PC-9 (cell line): Measurements from ENCODE around the gene ABTB2. TPM values are rescaled to one million over a fixed set of nuclear protein-coding genes. Genes with fewer than 3 reads are reported as not detected.

ENCODE experiments used
- BruUV-seq: library from RNA; stranded (reverse); fragments of 400-500 nt; replicated peaks from 2 replicates; lab custom pipeline; 2021; lab: Mats Ljungman, UMichigan
- CTCF ChIA-PET: fragments of 300-600 bp; sonication (Branson Sonifier 250); formaldehyde crosslinking; loops from one replicate; lab custom pipeline; 2022; ENCODE audit warnings: antibody characterized with exemption; lab: Charles Lee
- POLR2A ChIA-PET: fragments of 300-600 bp; sonication (Branson Sonifier 250); formaldehyde crosslinking; loops from one replicate; lab custom pipeline; 2022; ENCODE audit warnings: antibody characterized with exemption; ENCODE audit not compliant: unreplicated experiment; lab: Charles Lee
- DNase-seq, 2 experiments: peaks; one replicate each; pipeline versions ENCODE4 v3.0.0 to v3.0.0-alpha.2; 2015 to 2022; ENCODE audit warnings: mixed read lengths in 1 of 2
- H2AFZ ChIP-seq: fragments of 200-600 bp; sonication (generic); 2 replicates; pipeline ENCODE4 v1.8.1; 2017; ENCODE audit warnings: antibody characterized with exemption
- H3F3A ChIP-seq: fragments of 200-600 bp; sonication (generic); 2 replicates; pipeline ENCODE4 v1.8.1; 2017; ENCODE audit warnings: antibody characterized with exemption, mild to moderate bottlenecking, low read depth; ENCODE audit not compliant: insufficient read depth
- H3K27ac ChIP-seq: fragments of 200-600 bp; sonication (generic); 2 replicates; pipeline ENCODE4 v1.6.1; 2016; ENCODE audit warnings: mixed run types
- H3K27me3 ChIP-seq: fragments of 200-600 bp; sonication (generic); 2 replicates; pipeline ENCODE4 v1.6.1; 2016; ENCODE audit warnings: low read depth, mixed run types; ENCODE audit not compliant: insufficient read depth
- H3K36me3 ChIP-seq: fragments of 200-600 bp; sonication (generic); 2 replicates; pipeline ENCODE4 v1.6.1; 2016; ENCODE audit warnings: low read depth, mixed run types
- H3K4me1 ChIP-seq: fragments of 200-600 bp; sonication (generic); replicated peaks from 2 replicates; pipeline ENCODE4 v1.6.1; 2016; ENCODE audit warnings: mixed run types; ENCODE audit not compliant: insufficient read depth
- H3K4me2 ChIP-seq: fragments of 200-600 bp; sonication (generic); 2 replicates; pipeline ENCODE4 v1.6.1; 2017; ENCODE audit warnings: mixed run types
- H3K4me3 ChIP-seq: fragments of 200-600 bp; sonication (generic); 2 replicates; pipeline ENCODE4 v1.6.1; 2016; ENCODE audit warnings: mixed run types
- H3K79me2 ChIP-seq: fragments of 200-600 bp; sonication (generic); 2 replicates; pipeline ENCODE4 v1.6.1; 2017; ENCODE audit warnings: low read depth, mixed run types
- H3K9me2 ChIP-seq: fragments of 200-600 bp; sonication (generic); 2 replicates; pipeline ENCODE4 v1.8.1; 2017; ENCODE audit warnings: mild to moderate bottlenecking; ENCODE audit not compliant: insufficient read depth
- H3K9me3 ChIP-seq: fragments of 200-600 bp; sonication (generic); 2 replicates; pipeline ENCODE4 v1.8.1; 2016; ENCODE audit warnings: low read depth; ENCODE audit not compliant: insufficient read depth
- H4K20me1 ChIP-seq: fragments of 200-600 bp; sonication (generic); 2 replicates; pipeline ENCODE4 v1.8.1; 2017; ENCODE audit not compliant: insufficient read depth
- CTCF ChIP-seq: fragments of 200-600 bp; sonication (generic); conservative IDR thresholded peaks from 2 replicates; pipeline ENCODE4 v1.6.1; 2017; ENCODE audit warnings: mixed run types, antibody characterized with exemption, mild to moderate bottlenecking, moderate library complexity
- EZH2 ChIP-seq: fragments of 200-600 bp; sonication (generic); IDR thresholded peaks from 2 replicates; pipeline ENCODE4 v1.8.0; 2017; ENCODE audit warnings: antibody characterized with exemption, low read depth
- intact Hi-C: fragments of 100-400 bp; cut with micrococcal nuclease; formaldehyde crosslinking; loops from one replicate; pipeline ENCODE4 v1.10.0; 2022; ENCODE audit not compliant: unreplicated experiment
- total RNA-seq: library from RNA; stranded (reverse); gene quantifications from 2 replicates; pipeline ENCODE4 v1.2.3, GENCODE V29; 2021

The ABTB2 gene
- total RNA-seq, 1 experiment from 2014 or later = 12.9 TPM

DNA sequence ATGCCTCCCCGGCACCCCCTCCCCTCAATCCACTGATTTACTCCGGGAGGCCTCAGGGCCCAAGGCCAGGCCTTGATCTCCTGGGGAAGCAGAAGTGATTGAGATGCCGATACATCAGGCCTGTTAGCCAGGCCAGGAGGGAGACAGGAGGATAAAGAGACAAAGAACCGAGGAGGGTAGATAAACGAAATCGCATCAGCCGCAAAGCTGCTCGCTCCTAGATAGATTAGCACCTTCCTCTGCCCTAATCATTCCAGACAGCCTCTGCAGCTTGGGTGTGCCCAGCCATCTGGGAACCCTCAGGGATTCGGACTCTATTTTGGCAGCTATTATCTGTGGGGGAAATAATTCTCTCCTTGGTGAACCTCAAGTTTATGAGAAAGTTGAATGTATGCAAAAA lies 121.2 kb downstream of the ABTB2 start:
- Histone ChIP-seq H3K36me3 (no peaks in the 10 kb centered on the region), H3K9me3 (no peaks in the 10 kb centered on the region), H4K20me1 (no peaks in the 10 kb centered on the region), H3K27ac (peak overlapping the region; percentile 87), H3K9me2 (no peaks in the 10 kb centered on the region), H3K27me3 (no peaks in the 10 kb centered on the region), H3K79me2 (peaks cover 78% of the 10 kb centered on the region), H3K4me3 (no peak overlapping the region), H2AFZ (no peak overlapping the region), H3K4me2 (no peak overlapping the region), H3F3A (peaks cover 38% of the 10 kb centered on the region), H3K4me1 (peaks cover 44% of the 10 kb centered on the region)
- POLR2A ChIA-PET = interaction anchor here (0.7 kb wide), 1 partner anchor 468 kb away, joined by 3 read pairs; no protein-coding TSS in a partner anchor
- intact Hi-C loops = no loop called here
- BruUV-seq = no TSS peak
- TF ChIP-seq CTCF (no peak), EZH2 (no peak)
- DNase-seq = no peak
- CTCF ChIA-PET = no interaction called here

DNA sequence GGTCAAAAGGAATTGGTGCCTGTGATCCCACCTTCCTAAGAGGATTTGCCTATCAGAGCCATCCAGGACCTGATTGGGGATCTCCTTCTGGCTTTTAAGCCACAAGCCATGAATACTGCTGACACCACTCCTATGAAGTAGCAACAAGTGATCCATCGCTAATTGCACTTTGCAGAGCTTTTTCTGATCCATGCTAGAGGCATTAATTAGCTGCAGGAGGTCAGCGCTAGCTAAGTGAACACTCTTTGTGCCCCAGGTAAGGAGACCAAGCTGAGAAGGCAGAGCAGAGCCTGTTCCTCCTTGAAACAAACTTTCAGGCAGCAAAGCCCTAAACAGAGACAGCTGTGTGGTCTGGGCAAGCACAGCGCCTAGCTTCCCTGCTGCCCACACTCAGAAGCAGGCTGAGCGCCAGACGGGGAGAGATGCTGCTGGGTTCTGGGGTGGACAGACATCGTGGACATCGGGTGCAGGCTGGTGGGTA lies 122.2 kb downstream of the ABTB2 start:
- no peaks in the 10 kb centered on the region for H3K27me3 ChIP-seq
- H3F3A ChIP-seq = peaks cover 38% of the 10 kb centered on the region
- peak overlapping the region; percentile 87 for H3K27ac ChIP-seq
- no peaks in the 10 kb centered on the region for H3K9me3 ChIP-seq
- no peak for DNase-seq
- no peak overlapping the region for H3K4me3 ChIP-seq
- no peaks in the 10 kb centered on the region for H4K20me1 ChIP-seq
- no peak overlapping the region for H2AFZ ChIP-seq
- H3K79me2 ChIP-seq = peaks cover 76% of the 10 kb centered on the region
- ChIA-PET POLR2A (no interaction called here), CTCF (no interaction called here)
- no peak for TF ChIP-seq CTCF
- no peak for TF ChIP-seq EZH2
- H3K4me2 ChIP-seq = peak overlapping the region; percentile 58
- peaks cover 35% of the 10 kb centered on the region for H3K4me1 ChIP-seq
- intact Hi-C loops = no loop called here
- H3K36me3 ChIP-seq = no peaks in the 10 kb centered on the region
- H3K9me2 ChIP-seq = no peaks in the 10 kb centered on the region
- no TSS peak for BruUV-seq

DNA sequence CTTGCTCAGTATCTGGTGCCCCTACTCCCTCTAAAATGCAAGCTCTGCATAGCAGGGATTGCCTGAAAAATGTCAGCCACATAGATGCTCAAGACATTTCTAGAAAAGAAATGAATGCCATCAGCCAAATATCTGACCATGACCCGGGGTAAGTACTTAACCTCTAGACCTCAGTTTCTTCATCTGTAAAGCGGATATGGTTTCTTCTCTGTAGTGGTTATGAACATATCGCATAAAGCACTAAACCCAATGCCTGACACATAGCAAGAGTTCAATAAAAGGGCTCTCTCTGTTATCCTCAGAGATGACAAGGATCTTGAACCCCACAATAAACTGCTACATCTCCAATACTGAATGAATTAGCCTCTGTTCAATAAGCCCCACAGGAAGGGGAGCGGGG lies 122.6 kb downstream of the ABTB2 start:
- ChIA-PET POLR2A (no interaction called here), CTCF (no interaction called here)
- H3K79me2 ChIP-seq = peaks cover 74% of the 10 kb centered on the region
- H3F3A ChIP-seq = peaks cover 38% of the 10 kb centered on the region
- intact Hi-C loops = no loop called here
- H3K4me1 ChIP-seq = peaks cover 35% of the 10 kb centered on the region
- no peaks in the 10 kb centered on the region for H3K9me2 ChIP-seq
- no TSS peak for BruUV-seq
- H3K9me3 ChIP-seq = no peaks in the 10 kb centered on the region
- no peak overlapping the region for H2AFZ ChIP-seq
- H3K27me3 ChIP-seq = no peaks in the 10 kb centered on the region
- H3K36me3 ChIP-seq = no peaks in the 10 kb centered on the region
- H3K27ac ChIP-seq = peak overlapping the region; percentile 87
- no peak for DNase-seq
- H4K20me1 ChIP-seq = no peaks in the 10 kb centered on the region
- TF ChIP-seq EZH2 (no peak), CTCF (no peak)
- H3K4me3 ChIP-seq = no peak overlapping the region
- peak overlapping the region; percentile 58 for H3K4me2 ChIP-seq
